H4 (cell line): ENCODE measurements around the gene PLXNA2. TPM values are rescaled to one million over a fixed set of nuclear protein-coding genes. Genes with fewer than 3 reads are reported as not detected.
A peak's percentile ranks its signal among the peaks of the same experiment; 100 is the strongest.

Source experiments
- DNase-seq: peaks from one replicate; pipeline ENCODE4 v3.0.0-alpha.2; 2015; ENCODE audit warnings: low spot score
- total RNA-seq: library from RNA; depleted of rRNA; stranded (reverse); fragments of >200 nt; shearing (Covaris generic); gene quantifications from 2 replicates; pipeline ENCODE4 v1.2.3, GENCODE V29; 2014

The PLXNA2 gene
- total RNA-seq, 1 experiment from 2014 or later, result 0.89 TPM

DNA sequence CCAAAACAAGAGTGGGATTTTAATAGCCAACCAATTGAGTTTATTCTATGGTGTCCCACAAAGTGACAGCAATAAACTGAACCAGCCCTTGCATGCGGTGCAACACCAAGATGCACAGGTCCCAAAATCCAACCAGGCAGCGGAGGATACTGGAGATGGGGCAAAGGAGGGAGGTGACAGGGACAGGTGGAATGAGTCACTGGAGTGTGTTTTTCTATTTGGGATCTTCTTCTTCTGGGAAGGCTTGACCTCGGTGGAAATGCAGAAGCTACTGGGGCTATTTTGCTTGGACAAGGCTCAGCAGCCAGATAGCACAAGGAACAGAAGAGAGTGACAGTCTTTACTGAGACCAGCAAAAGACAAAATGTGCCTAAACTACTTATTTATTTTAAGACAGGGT is 97.5 kb downstream of the PLXNA2 start:
- DNase-seq, result no peak

GRCh38 chr1:208145167-208145566 is 99.0 kb downstream of the PLXNA2 start:
- DNase-seq, result no peak

- no peak for DNase-seq
Observed at GRCh38 chr1:208142590-208143382, 101.4 kb downstream of the PLXNA2 start.

DNA sequence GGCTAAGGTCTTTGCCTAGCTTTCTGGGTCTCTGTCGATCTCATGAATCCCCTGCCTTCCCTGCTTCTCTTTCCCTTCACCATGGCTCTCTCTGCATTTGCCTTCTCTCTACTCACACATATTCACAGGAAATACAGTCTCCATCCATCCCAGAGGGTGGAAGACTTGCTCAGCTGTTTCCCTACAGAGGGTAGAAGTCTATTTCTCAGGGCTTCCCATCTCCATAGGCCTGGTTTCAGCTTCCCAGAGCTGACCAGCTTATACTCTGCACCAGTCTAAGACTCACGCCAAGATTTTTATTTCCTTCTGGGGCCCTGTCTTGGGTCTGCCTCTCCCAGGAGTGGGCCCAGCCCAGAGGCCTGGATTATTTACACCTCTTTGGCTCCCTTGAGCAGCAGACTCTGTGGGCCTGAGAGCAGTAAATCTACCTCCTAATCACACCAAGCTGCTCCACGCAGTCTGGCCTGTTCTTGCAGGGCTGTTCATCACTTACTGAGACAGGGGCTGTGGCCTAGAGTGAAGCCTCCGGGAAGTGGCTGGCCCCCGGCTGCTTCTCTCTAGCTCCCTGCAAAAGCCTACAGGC is 102.5 kb downstream of the PLXNA2 start:
- no peak for DNase-seq

DNA sequence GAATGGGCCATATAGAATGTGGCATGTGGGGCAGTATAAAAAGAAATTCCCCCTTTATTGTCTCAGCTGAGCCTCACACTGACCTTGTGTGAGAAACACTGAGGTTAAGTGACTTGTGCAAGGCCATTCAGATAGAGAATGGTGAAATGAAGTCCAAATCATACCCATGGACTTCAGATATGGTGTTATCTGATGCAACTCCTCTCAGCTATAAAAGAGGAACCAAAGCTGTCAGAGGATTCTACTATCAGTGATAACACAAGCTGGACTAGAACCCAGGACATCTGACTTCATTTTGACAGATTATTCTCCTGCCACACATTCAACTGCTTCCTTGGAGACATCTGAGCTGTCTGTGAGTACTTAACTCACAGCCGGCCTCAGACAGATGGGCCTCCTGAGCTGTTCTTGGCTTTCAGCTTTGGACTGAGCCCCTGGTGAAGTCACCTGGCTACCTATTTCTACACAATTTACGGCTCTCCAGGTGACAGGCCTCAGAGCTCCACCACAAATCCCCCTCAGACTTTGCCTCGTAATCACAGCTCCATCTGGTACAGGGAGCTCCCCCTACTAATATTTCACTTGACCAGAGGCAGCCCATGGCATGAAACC is 104.6 kb downstream of the PLXNA2 start:
- DNase-seq, result no peak

DNA sequence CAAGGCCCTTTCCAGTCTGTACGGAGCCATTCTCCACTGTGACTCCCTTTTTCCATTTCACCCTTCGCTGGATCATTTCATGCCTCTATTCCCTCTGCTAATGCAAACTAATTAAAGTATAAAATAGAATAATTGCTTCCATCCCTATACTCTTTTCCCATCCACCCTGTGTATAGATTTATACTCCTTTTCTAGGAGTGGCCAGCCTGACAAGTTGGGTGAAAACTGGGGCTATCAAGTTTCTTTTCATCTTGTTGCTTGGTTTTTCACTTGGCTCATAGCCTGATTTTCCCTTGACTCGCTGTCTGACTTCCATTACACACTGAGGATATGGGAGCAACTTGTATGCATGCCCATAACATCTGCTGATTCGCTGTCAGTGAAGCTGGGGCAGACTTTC is 107.0 kb downstream of the PLXNA2 start:
- peak; percentile 57 for DNase-seq

DNA sequence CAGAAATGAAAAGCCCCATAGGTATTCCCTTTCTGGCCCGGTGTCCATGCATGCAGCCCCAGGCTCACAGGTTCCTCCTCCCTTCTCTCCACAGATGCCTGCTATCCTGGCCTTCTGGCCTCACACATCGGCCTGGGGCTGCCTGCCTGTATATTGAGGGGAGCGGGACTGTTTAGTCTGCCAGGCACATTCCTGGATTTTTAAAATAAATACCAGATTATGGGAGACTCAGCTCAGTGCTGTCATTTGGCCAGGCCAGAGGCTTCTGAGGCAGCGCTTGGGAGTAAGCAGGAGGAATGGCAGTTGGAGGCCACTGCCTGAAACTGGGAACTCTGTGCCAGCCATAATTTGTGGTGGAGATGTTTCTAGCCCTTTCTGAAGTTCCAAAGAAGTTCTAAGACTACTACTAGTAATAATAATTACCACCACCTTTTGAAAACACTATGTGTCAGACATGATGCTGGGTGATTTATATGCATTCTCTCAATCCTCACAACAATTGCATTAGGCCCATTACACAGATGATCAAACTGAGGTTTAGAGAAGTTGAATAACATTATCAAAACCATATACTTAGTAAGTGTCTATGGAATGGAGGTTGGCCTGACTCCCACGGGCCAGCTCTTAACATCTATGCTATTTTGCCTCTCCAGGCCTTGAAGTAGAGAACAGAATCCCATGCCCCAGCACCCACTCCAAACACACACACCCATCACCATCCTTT is 107.6 kb downstream of the PLXNA2 start:
- peak; percentile 35 for DNase-seq

- peak; percentile 48 for DNase-seq
Observed at GRCh38 chr1:208135354-208135753, 108.8 kb downstream of the PLXNA2 start.

DNA sequence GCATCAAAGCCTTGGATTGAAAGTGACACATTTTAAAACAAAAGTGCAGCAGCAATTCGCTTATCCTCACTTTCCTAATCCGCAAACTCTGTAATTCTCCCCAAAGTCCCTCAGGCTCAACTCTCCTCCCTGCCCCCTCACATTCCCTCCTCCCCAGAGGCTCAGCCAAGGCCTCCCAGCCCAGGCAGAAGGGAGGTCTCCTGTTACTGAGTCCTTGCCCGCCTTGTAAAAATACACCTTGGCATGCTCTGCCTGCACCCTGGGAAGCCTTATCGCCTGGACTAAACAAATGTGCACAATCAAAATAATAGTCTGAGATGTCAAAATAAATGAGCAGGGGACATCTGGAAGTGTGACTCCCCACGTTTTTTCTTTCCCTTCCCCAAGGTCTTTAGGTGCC is 109.7 kb downstream of the PLXNA2 start:
- no peak for DNase-seq

GRCh38 chr1:208133355-208133754 is 110.8 kb downstream of the PLXNA2 start:
- no peak for DNase-seq

- DNase-seq, result peak; percentile 70
Observed at GRCh38 chr1:208132287-208132882, 111.8 kb downstream of the PLXNA2 start.

GRCh38 chr1:208131621-208132286 is 112.4 kb downstream of the PLXNA2 start:
- no peak for DNase-seq

- no peak for DNase-seq
Observed at GRCh38 chr1:208129487-208129886, 114.7 kb downstream of the PLXNA2 start.

GRCh38 chr1:208129060-208129459 is 115.1 kb downstream of the PLXNA2 start:
- no peak for DNase-seq

- DNase-seq, result no peak
Observed at GRCh38 chr1:208127792-208128529, 116.2 kb downstream of the PLXNA2 start.

DNA sequence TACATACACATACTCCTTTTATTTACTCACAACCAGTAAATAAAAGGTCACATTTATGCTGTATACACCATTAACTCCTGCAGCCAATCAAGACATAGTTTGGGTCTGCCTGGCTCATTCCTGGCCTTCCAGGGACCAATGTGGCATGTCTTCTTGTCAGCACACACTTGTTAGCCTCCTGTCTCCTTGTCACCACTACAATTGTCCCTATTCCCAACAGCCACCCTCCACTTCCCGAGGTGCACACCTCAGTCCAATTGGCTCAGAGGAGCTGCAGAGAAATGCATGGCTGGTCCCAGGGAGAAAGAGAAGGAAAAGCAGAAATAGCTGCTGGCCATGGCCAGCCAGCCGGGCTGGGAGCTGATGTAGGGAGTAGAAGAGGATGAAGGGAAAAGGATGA is 116.9 kb downstream of the PLXNA2 start:
- DNase-seq, result no peak

DNA sequence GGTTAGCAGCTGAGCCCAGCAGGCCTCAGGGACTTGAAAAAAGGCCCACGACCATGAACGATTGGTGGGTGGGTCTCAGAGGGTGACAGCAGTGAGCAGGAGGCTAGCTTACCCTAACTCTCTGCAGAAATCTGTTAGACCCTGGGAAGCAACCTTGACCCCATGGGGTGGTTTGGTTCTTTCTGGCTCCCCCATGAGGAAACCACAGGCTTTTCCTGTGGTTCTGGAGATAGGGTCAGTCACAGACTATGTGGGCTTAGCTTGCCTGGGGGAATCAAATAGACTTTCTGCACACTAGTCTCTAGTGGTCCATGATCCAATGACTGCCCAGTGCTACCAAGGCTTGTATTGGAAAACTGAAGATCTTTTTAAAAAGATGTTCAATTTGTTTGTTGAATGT is 118.1 kb downstream of the PLXNA2 start:
- no peak for DNase-seq

DNA sequence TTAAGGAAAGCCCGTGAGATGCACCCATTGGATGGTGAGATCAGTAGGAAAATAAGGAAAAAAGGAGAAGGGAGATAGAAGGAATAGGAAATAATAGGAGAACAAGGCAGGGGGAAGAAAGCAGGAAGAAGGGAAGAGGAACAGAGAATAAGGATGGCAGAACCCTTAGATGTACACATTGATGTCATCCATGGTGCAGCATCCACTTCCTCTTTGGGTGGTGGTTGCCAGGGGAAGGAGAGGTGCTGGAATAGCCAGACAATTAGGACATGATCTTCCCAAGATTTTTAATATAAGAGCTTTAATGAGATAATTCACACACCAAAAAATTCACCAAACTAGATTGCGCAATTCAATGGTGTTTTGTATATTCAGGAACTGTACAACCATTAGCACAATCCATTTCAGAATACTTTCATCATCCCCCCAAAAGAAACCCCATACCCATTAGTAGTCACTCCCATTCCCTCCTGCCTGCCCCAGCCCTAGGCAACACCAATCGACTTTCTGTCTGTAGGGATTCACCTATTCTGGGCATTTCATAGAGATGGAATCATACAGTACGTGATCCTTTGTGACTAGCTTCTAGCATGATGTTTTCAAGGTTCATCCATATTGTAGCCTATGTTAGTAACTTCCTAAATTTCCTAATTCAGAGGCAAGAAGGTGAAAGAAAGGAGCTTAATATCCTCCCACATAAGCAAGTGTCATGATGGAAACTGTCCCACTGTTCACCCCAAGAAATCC is 121.4 kb downstream of the PLXNA2 start:
- DNase-seq, result no peak

DNA sequence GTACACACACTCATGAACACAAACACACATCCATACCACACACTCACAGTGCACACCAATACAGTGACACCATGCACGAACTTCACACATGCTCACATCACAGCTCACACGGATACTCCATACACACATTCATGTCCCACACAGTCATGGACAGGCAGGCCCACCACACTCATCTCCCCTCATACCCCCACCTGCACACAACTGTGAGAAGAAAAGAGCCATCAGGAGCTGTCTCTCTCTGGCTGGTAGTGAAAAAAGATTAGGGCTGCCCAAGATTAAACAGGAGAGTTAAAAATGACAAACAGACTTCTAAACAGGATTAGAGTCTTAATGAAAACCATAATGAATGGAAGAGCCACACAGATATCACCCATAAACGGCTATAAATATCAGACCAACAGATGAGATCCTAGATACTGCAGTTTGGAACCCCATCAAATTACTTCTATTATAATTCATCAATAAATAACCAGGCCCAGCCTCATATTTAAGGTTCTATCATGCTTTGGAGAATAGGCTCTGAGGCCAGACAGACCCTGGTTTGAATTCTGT is 122.3 kb downstream of the PLXNA2 start:
- DNase-seq, result no peak

- no peak for DNase-seq
Observed at GRCh38 chr1:208120431-208120790, 123.8 kb downstream of the PLXNA2 start.
